ENCODE data around the gene MYLK3.

GRCh38 chr16:46763147-46763546 lies 15.0 kb upstream of the MYLK3 start:
- TF ChIP-seq TCF4 (CRISPR knock-in tag; IDR thresholded peaks at IDR 0.05; ENCODE audit: borderline replicate concordance) (no peak), RARB (CRISPR knock-in tag; IDR thresholded peaks at IDR 0.05) (no peak)

Data from SK-N-SH treated with all-trans-retinoic acid at 6 μM for 48 hours (cell line).